C4-2B (cell line): ENCODE measurements around the gene DXO.
"Not testable (repeated sequence)": the region's sequence is repeated elsewhere in the genome, so short reads cannot be mapped to it uniquely, and the experiment has no call there.

Source experiments
- H3K27ac ChIP-seq: fragments of 450-650 bp; 2 replicates; pipeline ENCODE4 v1.5.1; 2017
- CTCF ChIP-seq: fragments of 450-650 bp; conservative IDR thresholded peaks from 2 replicates; pipeline ENCODE4 v1.5.1; 2017; ENCODE audit warnings: mild to moderate bottlenecking
- ZFX ChIP-seq: fragments of 450-650 bp; IDR thresholded peaks from 2 replicates; pipeline ENCODE4 v1.6.1; 2017

DXO gene

DNA sequence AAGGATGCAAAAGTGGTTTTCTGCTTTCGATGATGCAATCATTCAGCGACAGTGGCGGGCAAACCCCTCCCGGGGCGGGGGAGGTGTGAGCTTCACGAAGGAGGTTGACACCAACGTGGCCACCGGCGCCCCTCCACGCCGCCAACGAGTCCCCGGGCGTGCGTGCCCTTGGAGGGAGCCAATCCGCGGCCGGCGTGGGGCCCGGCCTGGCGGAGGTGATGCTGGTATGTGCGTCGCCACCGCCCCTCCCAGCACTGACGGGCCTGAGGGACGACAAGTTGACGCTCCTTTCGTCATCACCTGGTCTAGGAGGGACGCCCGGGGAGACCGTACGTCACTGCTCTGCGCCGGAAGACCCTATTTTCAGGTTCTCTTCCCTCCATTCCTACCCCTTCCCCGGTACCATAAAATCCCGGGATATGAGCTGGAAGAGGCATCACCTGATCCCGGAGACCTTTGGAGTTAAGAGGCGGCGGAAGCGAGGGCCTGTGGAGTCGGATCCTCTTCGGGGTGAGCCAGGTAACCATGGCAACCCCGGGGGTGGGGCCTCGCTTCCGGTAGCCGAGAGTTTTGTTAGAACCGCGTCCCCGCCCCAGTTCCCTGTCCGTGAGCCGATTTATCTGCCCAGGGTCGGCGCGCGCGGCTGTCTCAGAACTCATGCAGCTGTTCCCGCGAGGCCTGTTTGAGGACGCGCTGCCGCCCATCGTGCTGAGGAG is at the start of gene DXO:
TSS of gene DXO (minus strand) at position 146 of the 716 bp plus-strand sequence. CDS start 463 bp downstream, outside the sequence.
- peak within 1 kb of the TSS; percentile 76 for H3K27ac ChIP-seq
- TF ChIP-seq ZFX (no peak), CTCF (no peak)

DNA sequence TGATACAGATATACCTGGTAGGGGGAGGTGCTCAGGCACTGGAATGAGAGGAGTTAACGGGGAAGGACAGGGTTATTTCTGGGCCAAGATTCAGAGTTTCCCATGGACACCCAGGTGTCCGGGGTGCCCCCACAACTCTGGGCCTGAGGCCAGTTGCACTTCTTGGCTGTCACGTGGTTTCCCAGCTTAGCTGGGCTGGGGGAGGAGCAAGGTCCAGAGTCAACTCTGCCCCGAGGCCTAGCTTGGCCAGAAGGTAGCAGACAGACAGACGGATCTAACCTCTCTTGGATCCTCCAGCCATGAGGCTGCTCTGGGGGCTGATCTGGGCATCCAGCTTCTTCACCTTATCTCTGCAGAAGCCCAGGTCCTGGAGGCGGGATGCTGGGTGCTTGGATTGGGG is 42.6 kb upstream of the DXO start, which contains the start of gene C4B:
TSS of gene C4B (plus strand) at position 249 of the 400 bp plus-strand sequence. CDS start at position 300, 51 bp downstream.
- not testable (repeated sequence) for H3K27ac ChIP-seq

- H3K27ac ChIP-seq, result not testable (repeated sequence)
Measured at GRCh38 chr6:32013738-32014137, 41.8 kb upstream of the DXO start.

DNA sequence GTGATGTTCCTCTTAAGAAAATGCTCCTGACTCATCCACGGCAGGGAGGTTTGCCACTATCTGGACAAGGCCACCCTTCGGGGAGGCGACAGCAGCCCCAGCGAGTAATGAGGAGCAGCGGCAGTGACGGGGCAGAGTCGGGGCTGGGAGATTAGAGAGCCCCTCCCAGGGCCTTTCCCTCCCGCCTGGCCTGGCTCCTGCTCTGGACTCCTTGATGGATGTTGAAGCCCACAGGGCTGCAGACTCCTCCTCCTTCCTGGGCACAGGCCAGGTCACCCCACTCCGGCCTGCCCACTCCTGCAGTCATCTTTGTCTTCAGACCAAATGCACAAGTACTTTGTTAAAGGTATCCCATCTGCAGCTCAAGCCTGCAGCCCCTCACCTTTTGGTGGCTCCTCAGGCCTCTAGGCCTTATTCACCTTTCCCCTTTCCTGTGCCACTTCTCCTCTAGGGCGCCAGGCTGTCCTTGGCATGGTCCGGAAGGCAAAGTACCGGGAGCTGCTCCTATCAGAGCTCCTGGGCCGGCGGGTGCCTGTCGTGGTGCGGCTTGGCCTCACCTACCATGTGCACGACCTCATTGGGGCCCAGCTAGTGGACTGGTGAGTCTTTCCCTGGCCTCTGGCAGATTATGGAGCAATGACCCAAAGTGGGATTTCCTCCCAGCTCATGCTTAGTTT is 41.1 kb upstream of the DXO start:
- H3K27ac ChIP-seq, result not testable (repeated sequence)

DNA sequence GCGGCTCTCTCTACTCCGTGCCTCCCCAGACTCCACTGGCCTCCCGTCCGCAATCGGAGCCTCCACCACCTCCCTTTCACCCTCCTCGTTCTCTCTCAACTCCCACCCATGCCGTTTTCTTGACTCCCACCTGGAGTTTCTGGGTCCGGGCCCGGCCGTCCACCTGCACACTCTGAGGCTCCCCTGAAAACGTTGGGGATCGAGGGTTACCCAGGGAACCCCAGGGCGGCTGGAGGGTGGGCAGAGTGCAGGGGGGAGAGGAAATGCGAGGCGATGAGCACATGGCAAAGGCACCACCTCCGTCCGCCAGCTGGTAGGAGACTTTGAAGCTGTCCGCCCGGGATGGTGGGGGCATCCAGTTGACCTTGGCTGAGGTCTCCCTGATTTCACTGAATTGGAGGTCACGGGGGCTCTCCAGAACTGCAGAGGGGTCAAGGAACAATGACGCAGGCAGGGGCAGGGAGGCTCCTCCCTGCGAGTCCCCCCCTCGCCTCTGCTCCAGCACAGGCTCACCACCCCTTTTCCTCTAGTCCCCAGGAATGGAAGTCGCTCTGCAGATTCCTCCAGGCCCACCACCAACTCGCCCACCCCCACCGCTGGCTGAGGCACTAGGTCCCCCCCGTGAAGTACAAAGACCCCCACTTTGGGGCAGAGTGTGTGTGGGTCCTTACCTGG is 39.1 kb upstream of the DXO start:
- H3K27ac ChIP-seq, result not testable (repeated sequence)

- H3K27ac ChIP-seq, result not testable (repeated sequence)
Measured at GRCh38 chr6:32009537-32009936, 37.6 kb upstream of the DXO start.

DNA sequence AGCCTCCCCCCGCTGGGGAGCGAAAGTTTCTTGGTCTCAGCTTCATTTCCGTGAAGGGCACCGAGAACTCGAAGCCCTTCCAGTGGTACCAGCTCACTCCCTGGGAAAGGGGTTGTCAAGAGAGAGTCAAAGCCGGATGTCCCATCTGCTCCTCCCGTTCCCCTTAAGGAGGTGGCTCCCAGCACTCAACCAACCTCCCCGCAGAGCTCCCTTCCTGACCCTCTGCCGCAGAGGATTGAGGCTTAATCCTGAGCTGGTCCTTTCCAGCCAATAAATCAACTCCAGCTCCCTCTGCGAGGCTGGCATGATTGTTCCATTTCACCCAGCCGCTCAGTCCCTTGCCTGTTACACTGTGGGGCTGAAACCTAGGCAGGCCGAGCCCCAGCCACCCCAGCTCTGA is 36.7 kb upstream of the DXO start:
- not testable (repeated sequence) for H3K27ac ChIP-seq

- H3K27ac ChIP-seq, result not testable (repeated sequence)
Measured at GRCh38 chr6:32008037-32008436, 36.1 kb upstream of the DXO start.

- H3K27ac ChIP-seq, result not testable (repeated sequence)
Measured at GRCh38 chr6:32007086-32007485, 35.1 kb upstream of the DXO start.

- H3K27ac ChIP-seq, result not testable (repeated sequence)
Measured at GRCh38 chr6:32005991-32006529, 34.1 kb upstream of the DXO start.

DNA sequence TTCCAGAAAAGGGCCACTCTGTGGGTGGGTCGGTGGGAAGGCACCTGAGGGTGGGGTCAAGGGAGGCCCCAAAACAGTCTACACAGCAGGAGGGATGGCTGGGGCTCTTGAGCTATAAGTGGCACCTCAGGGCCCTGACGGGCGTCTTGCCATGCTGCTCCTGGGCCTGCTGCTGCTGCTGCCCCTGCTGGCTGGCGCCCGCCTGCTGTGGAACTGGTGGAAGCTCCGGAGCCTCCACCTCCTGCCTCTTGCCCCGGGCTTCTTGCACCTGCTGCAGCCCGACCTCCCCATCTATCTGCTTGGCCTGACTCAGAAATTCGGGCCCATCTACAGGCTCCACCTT is 33.6 kb upstream of the DXO start:
- not testable (repeated sequence) for H3K27ac ChIP-seq

- H3K27ac ChIP-seq, result not testable (repeated sequence)
Measured at GRCh38 chr6:32004864-32005537, 33.1 kb upstream of the DXO start.

DNA sequence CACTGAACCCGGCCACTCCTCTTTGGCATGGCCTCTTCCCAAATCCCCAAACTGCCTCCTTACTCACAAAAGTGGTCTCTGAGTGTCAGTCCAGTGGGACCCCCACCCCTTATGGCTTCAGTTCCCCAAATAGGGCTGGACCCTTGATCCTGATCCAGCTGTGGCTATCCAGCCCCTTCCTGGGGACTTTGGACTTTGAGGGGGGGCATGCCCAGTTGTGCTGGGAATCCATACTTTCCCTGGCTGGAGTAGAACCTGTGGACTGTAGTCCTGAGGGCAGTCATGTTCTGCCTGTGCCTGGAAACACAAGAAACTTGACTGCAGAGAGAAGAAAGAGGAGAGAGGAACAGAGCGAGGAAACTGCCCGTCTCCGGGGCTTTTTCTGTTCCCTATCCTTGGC is 32.5 kb upstream of the DXO start:
- H3K27ac ChIP-seq, result not testable (repeated sequence)

GRCh38 chr6:32003301-32003700 is 31.4 kb upstream of the DXO start:
- H3K27ac ChIP-seq, result not testable (repeated sequence)

DNA sequence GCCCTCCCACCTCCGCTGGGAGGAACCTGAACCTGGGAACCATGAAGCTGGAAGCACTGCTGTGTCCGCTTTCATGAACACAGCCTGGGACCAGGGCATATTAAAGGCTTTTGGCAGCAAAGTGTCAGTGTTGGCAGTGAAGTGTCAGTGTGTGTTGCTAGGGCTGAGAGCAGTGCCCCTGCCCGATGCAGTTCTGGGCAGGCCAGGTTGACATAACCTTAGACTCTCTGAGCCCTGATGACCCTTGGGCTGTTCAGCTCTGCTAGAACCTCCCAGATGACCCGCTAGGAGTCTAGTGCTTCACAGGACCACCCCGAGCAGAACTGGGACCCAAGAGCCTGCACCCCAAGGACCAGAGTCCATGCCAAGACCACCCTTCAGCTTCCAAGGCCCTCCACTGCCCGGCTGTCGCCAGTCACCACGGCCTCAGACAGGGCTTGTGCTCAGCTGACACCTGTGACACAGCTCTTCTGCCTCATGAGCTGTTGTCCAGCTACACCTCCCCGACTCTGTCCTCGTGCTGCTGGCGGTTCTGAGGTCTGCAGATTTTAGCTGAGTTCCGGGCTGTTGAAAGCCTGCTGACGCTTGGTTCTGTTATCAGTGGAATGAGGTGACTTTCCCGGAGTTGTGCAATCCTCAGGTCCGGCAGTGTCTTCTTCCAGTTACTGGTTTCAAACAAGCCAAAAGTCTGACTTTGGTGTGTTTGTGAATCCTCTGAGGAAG is 30.8 kb upstream of the DXO start:
- not testable (repeated sequence) for H3K27ac ChIP-seq

- not testable (repeated sequence) for H3K27ac ChIP-seq
Measured at GRCh38 chr6:31996385-31996784, 24.4 kb upstream of the DXO start.

- not testable (repeated sequence) for H3K27ac ChIP-seq
Measured at GRCh38 chr6:31994421-31994820, 22.5 kb upstream of the DXO start.

DNA sequence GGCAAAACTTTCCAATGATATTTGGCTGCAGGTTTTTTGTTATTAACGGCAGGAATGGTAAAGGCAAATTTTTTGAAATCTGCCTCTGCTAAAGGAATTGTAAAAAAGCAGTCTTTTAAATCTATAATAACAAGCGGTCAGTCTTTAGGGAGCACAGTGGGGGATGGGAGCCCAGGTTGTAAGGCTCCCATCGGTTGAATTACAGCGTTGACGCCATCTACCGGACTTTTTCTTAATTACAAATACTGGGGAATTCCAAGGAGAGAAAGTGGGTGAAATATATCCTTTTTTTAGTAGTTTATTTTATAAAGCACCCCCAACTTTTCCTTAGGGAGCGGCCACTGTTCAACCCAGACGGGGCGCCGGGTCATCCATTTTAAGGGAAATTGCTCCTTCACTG is 17.4 kb upstream of the DXO start:
- H3K27ac ChIP-seq, result not testable (repeated sequence)

- not testable (repeated sequence) for H3K27ac ChIP-seq
Measured at GRCh38 chr6:31981744-31982143, 9.8 kb upstream of the DXO start, which contains the start of gene C4A. Gene C4A, plus strand, starts transcription at chr6:31982057. Its CDS starts 51 bp downstream, at chr6:31982108.

GRCh38 chr6:31980998-31981397 is 9.1 kb upstream of the DXO start:
- H3K27ac ChIP-seq, result not testable (repeated sequence)
